ENCODE data around the gene ZNF35.

GRCh38 chr3:44643024-44643423, 5.5 kb upstream of the ZNF35 start:
- TF ChIP-seq CTCF (IDR thresholded peaks at IDR 0.05) (no peak), POLR2A (IDR thresholded peaks at IDR 0.05) (no peak)
